NCI-H2029 treated with DMSO at 0.1 percent for 48 hours (cell line): ENCODE measurements around the gene CSTF3.
"Not testable (repeated sequence)": the region's sequence is repeated elsewhere in the genome, so short reads cannot be mapped to it uniquely, and the experiment has no call there.

Source experiments
- DNase-seq: peaks from one replicate; lab custom pipeline; 2025; lab: John Stamatoyannopoulos, UW

The CSTF3 gene

DNA sequence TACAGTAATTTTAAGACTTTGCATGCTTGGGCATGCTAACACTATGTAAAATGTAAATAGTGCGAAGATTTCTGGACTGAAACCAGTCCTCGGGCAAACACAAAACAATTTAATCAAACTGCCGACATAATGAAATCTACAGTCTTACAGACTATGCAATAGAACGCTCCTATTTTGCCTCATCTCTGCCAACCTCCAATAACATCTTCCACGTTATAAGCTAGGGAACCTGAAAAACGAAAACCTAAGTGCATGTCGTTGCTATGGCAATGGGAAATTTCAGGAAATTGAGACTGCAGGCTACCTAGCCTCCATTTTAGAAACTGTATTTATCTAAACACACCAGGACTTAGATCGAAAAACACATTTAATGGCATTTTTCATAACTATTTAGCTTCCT is 1.1 kb downstream of the CSTF3 start:
- peak; percentile 27 for DNase-seq

- DNase-seq: not testable (repeated sequence)
Observed at GRCh38 chr11:33159378-33159867, 1.9 kb downstream of the CSTF3 start.

- DNase-seq: no peak
Observed at GRCh38 chr11:33158596-33159275, 2.5 kb downstream of the CSTF3 start.

GRCh38 chr11:33157103-33158027 is 3.9 kb downstream of the CSTF3 start:
- no peak for DNase-seq

GRCh38 chr11:33151399-33151798 is 9.9 kb downstream of the CSTF3 start:
- no peak for DNase-seq

- no peak for DNase-seq
Observed at GRCh38 chr11:33147559-33147958, 13.7 kb downstream of the CSTF3 start.

GRCh38 chr11:33135768-33136443 is 25.4 kb downstream of the CSTF3 start:
- DNase-seq: no peak

DNA sequence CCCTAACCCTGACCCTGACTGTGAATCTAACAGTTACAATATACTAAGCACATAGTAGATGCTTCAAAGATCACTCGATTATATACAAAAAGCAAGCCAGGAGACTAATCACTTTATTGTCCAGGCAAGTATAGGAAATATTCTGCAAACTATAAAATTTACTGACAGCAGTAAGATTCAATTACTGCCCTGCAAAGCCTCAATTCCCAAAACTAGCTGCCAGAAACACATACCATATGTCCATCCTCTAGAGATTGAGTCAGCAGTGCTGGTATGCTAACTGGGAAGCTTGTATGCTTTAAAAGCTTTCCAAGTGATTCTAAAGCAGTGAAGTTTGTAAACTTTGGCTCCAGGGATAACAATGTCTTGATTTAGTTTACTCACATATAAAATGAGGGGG is 26.1 kb downstream of the CSTF3 start:
- no peak for DNase-seq

DNA sequence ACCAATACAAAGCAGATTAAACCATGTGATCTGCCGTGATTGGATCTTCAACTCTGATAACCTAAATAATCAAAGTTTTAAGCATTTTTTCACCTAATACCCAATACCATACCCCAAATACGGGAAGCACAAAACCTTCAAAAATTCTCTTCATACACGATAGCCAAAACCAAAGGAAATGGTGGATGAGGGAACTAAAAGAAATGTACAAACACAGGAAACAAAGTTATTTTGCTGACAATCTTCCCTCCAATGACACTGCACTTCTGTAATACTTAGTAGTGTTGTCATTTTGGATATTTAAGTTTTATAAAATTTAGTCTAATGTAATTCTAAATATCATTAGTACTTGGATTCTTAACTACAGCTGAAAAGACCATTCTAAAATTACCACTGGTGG is 27.0 kb downstream of the CSTF3 start:
- DNase-seq: no peak

DNA sequence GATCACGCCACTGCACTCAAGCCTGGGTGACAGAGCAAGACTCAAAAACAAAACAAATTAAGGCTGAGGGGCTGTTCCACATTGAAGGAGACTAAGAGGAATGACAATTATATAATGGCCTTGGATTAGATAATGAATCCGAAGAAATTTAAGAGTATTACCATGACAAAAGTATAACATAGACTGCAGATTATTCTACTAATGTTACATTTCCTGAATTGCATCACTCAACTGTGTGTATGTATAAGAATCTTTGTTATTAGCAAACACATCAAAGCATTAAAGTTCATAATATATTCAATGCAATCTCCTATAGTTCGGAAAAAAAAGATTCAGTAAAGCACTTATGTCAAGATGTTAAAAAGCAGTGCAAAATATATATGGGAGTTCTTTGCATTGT is 27.5 kb downstream of the CSTF3 start:
- DNase-seq: no peak

- no peak for DNase-seq
Observed at GRCh38 chr11:33132510-33132909, 28.8 kb downstream of the CSTF3 start.

DNA sequence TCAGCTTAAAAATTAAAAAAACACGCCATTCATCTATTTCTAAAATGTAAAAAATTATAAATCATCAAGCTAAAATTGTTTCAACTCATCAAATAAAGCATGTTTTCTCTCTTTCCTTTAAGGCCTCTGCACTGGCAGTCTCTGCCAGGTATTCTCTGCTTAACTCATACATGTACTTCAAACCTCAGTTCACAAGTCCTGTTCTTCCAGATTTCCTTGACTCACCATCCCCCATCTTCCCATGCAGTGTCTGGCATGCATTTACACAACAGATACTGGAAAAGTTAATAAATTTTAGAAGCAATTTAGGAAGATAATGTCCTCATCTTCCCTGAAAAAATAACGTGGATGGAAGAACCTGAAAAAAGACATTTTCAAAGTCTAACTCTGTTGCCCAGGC is 32.5 kb downstream of the CSTF3 start:
- DNase-seq: no peak

DNA sequence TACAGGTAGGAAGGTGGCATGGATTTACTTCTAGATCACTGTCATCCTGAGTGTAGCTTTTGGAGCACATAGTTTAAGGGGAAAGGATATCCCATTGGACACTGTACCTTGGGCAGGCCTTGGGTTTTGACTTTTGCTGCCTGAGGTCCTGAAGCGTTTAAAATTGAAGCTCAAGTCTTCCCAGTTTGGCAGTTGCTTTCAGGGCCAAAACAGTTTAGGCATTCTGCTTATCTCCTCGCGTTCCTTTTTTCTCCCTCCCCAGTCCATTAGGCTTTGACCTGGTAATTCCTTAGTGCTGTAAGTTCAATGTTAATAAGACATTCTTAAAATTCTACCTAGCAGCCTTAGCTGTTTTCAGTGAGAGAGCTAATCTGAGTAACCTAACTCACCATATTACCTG is 35.7 kb downstream of the CSTF3 start:
- no peak for DNase-seq

- DNase-seq: no peak
Observed at GRCh38 chr11:33125025-33125424, 36.3 kb downstream of the CSTF3 start.

DNA sequence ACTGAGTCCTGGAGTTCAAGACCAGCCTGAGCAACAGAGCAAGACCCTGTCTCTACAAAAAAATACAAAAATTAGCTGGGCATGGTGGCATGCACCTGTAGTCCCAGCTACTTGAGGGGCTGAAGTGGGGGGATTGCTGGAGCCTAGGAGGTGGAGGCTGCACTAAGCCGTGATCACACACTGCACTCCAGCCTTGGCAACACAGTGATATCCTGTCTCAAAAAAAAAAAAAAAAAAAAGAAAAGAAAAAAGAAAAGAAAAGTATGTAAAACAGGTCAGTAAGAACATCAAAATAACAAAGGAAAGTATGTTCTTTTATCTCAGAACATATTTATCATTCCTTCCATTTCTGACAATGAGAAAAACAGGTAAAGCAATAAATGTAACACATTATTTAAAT is 38.6 kb downstream of the CSTF3 start:
- DNase-seq: not testable (repeated sequence)

DNA sequence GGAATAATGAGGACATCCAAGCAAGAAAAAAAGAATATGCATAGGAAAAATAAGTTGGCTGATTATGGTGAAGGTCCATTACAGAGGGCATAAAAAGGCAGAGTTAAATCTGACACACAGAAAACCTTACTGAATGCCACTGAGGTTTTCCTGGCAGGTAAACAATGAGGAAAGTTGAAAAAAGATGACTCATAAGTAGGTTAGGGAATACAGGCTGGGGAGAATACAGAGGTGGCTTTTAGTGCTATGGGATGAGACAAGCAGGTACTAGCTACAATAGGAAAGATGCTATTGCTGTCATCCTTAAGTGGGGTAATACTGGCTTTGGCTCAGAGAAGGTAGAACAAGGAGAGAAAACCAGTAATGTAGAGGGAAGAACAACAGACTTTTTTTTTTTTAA is 44.7 kb downstream of the CSTF3 start:
- DNase-seq: no peak

DNA sequence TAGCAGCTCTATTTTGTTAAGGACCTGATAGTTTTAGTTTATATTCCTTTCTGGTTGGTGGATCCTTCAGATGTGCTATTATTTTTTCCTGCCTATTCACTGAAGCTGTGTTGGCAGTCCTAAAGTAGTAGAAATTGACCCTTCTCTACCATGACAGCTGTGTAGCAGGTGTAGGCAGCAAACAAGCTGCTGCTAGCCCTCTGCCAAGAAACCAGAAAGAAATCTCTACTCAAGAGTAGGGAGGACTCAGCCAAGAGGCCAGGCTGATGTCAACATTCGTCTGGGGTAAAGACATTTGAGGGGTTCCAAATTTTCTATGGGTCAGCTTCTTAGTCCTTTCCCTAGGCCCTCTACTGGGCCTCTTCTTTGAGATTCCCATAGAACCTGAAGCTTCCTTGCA is 51.2 kb downstream of the CSTF3 start:
- no peak for DNase-seq

- DNase-seq: no peak
Observed at GRCh38 chr11:33109294-33109895, 51.9 kb downstream of the CSTF3 start.

GRCh38 chr11:33103836-33104235 is 57.4 kb downstream of the CSTF3 start:
- DNase-seq: no peak

- DNase-seq: no peak
Observed at GRCh38 chr11:33094157-33094556, 67.1 kb downstream of the CSTF3 start.

DNA sequence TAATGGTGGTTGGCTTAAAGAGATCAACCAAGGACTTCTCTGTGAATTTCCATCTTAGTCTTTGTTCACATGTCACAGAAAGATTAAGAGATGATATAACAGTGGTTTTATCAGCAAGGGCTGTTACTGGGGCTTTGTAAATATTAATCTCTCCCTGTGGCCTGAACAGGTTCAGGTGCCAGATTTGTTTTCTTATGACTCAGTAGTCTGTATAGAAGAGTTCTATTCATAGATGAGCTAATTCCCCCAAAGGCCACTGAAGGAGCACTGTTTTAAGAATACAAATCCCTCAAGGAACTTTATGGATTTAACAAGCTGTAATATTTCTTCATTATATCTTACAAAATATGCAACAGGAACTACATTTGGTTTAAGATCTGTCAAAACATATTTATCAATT is 71.5 kb downstream of the CSTF3 start:
- DNase-seq: no peak

DNA sequence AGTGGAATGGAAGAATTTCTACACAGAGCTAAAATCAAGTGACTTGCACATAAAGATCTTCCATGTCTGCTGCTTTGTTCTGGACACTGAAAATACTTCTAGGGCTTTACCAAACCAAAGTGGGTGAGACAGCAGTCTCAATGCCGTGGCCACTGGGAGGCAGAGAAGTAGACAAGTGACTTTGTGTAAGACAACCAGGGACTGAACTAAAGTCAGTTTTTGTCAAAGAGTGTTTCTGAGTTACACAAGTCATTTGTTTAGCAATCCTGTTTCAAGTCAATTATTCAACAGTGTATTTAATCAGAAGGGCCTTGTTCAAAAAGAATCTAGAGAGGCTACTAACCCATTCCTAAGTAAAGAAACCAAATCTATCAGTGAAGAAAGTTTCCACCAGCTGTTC is 75.3 kb downstream of the CSTF3 start:
- no peak for DNase-seq
